Epithelial cell of proximal tubule (primary cell): ENCODE results near the gene MEAF6. TPM values are rescaled to one million over a fixed set of nuclear protein-coding genes. Genes with fewer than 3 reads are reported as not detected.
A peak's percentile ranks its signal among the peaks of the same experiment; 100 is the strongest.

Source experiments
- DNase-seq: peaks from one replicate; pipeline ENCODE4 v3.0.0-alpha.2; 2011; ENCODE audit warnings: low read depth
- H3K4me3 ChIP-seq: 2 replicates; pipeline ENCODE4 v1.5.1; 2011; ENCODE audit warnings: low read depth, mild to moderate bottlenecking, low read length
- CTCF ChIP-seq: conservative IDR thresholded peaks from 2 replicates; pipeline ENCODE4 v1.5.1; 2012; ENCODE audit warnings: low read depth, mild to moderate bottlenecking, low read length
- total RNA-seq: library from RNA; depleted of rRNA; stranded (reverse); fragments of >200 nt; gene quantifications from 2 replicates; pipeline ENCODE4 v1.2.3, GENCODE V29; 2015

Gene MEAF6
- total RNA-seq, 1 donor from 2014 or later = 64.2 TPM

DNA sequence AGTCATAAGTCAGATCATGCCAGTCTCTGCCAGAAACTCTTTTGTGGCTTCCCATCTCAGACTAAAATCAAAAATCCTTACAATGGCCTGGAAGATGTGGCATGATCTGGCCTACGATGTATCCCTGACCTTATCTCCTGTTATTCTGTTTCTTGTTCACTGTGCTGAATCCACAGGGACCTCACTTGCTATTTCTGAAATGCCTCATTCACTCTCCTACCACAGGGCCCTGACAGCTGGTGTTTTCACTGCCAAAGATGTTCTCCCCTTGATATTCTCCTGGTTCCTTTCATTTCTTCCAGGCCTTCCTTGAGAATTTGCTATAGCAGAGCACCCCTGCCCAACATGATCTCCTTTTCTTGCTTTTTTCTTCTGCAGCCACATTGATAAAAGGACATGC, 43.8 kb upstream of the MEAF6 start:
- H3K4me3 ChIP-seq = no peak overlapping the region
- no peak for TF ChIP-seq CTCF
- DNase-seq = no peak

DNA sequence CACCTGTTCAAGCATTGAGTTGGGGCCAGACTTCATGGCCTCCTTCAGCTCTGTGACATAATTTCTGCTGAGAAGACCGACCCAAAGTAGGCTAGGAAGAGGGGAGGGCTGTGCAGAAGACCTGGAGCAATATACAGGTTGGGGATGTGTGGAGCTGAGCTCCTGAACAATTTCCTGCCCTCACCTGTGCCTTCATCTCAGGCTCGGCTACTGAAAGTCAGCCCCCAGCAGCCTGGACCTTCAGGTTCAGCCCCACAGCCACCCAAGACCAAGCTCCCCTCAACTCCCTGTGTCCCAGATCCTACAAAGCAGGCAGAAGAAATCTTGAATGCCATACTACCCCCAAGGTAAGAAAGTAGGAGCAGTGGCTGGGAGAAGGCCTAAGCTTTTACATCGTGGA, 42.8 kb upstream of the MEAF6 start:
- no peak for TF ChIP-seq CTCF

DNA sequence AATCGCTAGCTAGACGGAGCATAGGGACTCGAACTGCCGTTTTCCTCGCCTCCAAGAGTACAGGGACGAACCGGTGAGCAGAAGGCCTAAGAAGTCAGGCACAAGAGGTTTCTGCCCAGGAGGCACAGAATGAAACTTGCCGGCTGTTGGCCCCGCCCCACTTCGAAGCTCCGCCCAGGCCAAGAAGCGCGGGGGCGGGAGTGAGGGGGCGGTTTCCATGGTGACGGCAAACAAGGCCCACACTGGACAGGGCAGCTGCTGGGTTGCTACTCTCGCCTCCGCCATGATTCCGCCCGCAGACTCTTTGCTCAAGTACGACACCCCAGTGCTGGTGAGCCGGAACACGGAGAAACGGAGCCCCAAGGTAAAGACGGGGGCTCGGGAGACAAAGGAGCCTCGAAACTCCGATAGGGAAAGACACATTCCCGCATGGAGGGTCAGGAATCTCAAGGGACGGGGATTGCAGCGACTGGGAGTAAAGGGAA, 42.2 kb upstream of the MEAF6 start, which contains the start of gene DNALI1:
Gene DNALI1 (plus strand): TSS at position 229 of the 485 bp plus-strand sequence. CDS start 55 bp downstream, at position 284.
- DNase-seq = no peak
- TF ChIP-seq CTCF = no peak
- H3K4me3 ChIP-seq = peak within 1 kb of the TSS; percentile 80

More for the DNA sequence above, 42.8 kb upstream of the MEAF6 start:
- H3K4me3 ChIP-seq = peak overlapping the region; percentile 80
- no peak for DNase-seq

GRCh38 chr1:37553927-37554808, 39.6 kb upstream of the MEAF6 start, which contains the start of gene SNIP1:
TSS of gene SNIP1 (minus strand) at chr1:37554293. CDS start at chr1:37554229, 64 bp downstream.
- peak within 1 kb of the TSS; percentile 84 for H3K4me3 ChIP-seq
- TF ChIP-seq CTCF = no peak
- no peak for DNase-seq

GRCh38 chr1:37553598-37553926, 39.0 kb upstream of the MEAF6 start:
- H3K4me3 ChIP-seq = peak overlapping the region; percentile 84
- TF ChIP-seq CTCF = no peak

GRCh38 chr1:37549341-37549740, 34.8 kb upstream of the MEAF6 start:
- DNase-seq = no peak
- H3K4me3 ChIP-seq = no peak overlapping the region
- no peak for TF ChIP-seq CTCF

More at GRCh38 chr1:37553598-37553926, 39.0 kb upstream of the MEAF6 start:
- no peak for DNase-seq
